CD4-positive, alpha-beta T cell treated with Interferon gamma for 1 hour (primary cell): ENCODE measurements around the gene PFN4.
"Not testable (repeated sequence)": the region's sequence is repeated elsewhere in the genome, so short reads cannot be mapped to it uniquely, and the experiment has no call there.

Source experiments
- DNase-seq: peaks from one replicate; pipeline ENCODE4 v3.0.0-alpha.2; 2020

PFN4 gene

DNA sequence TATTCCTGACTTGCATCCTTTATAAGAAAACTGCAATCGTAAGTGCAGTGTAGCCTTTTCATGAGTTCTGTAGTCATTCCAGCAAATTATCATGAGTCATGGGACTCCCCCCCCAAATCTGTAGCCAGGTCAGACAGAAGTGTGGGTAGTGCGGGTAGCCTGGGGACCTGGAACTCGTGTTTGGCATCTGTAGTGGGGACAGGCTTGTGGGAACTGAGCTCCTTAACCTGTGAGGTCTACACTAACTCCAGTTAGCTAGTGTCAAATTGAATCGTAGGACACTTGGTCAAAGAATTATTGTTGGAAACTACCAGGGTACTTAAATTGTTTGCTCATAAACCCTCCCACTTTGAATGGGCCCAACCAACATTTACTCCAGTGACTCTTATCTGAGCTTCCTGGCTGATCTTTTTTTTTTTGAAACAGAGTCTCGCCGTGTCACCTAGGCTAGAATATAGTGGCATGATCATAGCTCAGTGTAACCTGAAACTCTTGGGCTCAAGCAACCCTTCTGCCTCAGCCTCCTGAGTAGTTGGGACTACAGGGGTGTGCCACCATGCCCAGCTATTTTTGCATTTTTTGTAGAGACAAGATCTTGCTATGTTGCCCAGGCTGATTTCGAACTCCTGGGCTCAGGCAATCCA is 12.4 kb downstream of the PFN4 start:
- DNase-seq = no peak

DNA sequence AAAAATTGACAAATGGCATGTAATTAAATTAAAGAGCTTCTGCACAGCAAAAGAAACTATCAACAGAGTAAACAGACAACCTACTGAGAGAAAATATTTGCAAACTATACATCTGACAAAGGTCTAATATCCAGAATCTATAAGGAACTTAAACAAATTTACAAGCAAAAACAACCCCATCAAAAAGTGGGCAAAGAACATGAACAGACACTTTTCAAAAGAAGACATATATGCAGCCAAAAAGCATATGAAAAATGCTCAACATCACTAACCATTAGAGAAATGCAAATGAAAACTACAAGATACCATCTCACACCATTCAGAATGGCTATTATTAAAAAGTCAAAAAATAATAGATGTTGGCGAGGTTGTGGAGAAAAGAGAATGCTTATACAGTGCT is 13.7 kb downstream of the PFN4 start:
- DNase-seq = not testable (repeated sequence)

DNA sequence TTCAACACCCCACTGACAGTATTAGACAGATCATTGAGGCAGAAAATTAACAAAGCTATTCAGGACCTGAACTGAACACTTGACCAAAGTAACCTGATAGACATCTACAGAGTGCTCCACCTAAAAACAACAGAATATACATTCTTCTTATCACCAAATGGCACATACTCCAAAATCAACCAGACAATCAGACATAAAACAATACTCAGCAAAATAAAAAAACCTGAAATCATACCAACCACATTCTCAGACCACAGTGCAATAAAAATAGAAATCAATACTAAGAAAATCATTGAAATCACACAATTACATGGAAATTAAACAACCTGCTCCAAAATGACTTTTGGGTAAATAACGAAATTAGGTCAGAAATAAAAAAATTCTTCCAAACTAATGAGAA is 15.8 kb downstream of the PFN4 start:
- DNase-seq = no peak

DNA sequence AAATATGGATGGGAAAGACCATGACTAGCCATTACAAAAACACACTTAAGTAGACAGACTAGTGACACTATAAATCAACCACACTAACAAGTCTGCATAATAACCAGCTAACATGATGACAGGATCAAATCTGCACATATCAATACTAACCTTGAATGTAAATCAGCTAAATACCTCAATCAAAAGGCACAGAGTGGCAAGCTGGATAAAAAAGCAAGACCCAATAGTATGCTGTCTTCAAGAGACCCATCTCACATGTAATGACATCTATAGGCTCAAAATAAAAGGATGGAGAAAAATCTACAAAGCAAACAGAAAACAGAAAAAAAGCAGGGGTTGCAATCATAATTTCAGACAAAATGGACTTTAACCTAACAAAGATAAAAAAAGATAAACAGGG is 16.3 kb downstream of the PFN4 start:
- DNase-seq = no peak

DNA sequence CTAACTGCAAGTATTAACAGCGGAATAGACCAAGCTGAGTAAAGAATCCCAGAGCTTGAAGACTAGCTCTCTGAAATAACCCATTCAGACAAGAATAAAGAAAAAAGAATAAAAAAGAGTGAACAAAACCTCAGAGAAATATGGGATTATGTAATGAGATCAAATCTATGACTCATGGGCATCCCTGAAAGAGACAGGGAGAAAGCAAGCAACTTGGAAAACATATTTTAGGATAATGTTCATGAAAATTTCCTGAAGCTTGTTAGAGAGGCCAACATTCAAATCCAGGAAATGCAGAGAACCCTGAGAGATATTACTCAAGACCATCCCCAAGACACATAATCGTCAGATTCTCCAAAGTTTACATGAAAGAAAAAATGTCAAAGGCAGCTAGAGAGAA is 17.3 kb downstream of the PFN4 start:
- DNase-seq = no peak

DNA sequence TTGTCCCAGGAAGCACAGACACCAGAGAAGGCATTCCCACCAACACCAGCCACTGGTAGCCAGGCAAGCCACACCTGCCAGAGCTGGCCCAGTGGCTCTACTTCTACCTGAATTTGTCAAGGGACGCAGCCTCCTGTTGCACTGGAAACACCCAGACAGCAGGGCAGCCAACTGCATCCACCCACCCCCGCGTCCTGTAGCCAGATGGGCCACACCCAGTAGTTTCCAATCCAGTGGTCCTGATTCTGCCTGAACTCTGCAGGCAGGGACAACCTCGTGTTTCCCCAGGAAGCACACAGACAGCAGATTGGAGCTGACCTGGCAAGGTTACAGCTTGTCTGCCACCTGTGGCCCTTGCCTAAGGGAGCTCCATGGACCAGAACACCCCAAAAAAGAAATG is 18.2 kb downstream of the PFN4 start:
- no peak for DNase-seq

DNA sequence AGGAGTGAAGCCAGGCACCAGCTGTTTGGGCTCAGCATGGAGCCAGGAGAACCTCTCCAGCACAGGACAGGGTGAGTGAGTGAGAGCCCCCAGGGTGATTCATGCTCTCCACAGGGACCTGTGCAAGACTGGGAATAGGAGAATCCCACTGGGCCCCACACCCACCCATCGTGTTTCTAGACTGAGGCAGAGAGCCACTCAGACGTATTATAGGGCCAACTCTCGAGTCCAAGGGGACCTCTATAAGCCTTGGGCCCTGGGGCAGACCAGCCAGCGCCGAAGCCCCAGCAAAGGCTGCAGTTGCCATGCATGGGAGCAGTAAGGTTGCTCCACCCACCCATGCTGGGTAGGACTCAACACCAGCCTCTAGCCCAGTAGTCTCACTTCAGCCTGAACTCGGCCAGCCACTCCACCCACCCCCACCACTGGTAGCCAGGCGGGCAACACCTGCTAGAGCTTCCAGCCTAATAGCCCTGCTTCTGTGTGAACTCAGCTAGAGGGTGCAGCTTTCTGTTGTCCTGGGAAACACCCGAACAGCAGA is 19.0 kb downstream of the PFN4 start:
- no peak for DNase-seq

DNA sequence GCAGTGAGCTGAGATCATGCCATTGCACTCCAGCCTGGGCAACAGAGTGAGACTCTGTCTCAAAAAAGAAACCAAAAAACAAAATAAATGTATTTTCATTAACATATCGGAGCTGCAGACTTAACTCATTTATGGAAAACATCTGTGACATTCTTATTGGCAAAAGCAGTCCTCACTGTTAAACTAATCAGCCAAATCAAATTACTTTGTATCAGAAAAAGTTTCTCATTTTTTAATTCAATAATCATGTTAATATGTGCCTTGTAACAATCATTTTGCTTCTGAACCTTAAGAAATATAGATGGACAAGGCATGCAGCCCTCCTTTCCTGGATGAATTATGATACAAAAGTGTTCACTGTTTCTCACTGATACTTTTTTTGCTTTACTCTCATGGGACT is 20.5 kb downstream of the PFN4 start:
- DNase-seq = no peak

DNA sequence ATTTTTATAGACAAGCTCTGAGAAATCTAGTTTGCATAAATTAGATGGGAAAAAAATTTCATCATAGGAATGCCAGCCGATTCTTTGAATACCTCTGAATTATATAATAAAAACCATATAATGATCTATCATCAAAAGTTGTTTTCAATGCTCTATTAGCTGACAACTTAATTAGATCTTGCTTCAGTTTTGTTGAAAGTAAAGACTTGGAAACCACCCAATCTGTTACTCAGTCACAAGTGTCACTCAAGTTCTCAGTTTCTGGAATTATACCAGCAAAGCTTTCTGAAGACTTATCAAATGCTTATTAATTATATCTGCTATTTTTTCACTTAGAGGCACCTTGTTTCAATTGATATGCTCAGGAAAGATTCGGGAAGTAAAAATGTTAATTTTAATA is 21.1 kb downstream of the PFN4 start:
- no peak for DNase-seq

DNA sequence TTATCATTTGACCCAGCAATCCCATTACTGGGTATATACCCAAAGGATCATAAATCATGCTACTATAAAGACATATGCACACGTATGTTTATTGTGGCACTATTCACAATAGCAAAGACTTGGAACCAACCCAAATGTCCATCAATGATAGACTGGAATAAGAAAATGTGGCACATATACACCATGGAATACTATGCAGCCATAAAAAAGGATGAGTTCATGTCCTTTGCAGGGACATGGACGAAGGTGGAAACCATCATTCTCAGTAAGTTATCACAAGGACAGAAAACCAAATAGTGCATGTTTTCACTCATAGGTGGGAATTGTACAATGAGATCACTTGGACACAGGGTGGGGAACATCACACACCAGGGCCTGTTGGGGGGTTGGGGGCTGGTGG is 22.4 kb downstream of the PFN4 start:
- DNase-seq = not testable (repeated sequence)

DNA sequence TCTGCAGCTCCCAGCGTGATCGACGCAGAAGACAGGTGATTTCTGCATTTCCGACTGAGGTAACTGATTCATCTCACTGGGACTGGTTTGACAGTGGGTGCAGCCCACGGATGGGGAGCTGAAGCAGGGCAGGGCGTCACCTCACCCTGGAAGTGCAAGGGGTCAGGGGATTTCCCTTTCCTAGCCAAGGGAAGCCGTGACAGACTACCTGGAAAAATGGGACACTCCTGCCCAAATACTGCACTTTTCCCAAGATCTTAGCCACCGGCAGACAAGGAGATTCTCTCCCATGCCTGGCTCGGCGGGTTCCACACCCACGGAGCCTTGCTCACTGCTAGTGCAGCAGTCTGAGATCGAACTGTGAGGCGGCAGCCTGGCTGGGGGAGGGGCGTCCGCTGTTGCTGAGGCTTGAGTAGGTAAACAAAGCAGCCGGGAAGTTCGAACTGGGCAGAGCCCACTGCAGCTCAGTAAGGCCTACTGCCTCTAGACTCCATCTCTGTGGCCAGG is 27.9 kb downstream of the PFN4 start:
- DNase-seq = not testable (repeated sequence)

DNA sequence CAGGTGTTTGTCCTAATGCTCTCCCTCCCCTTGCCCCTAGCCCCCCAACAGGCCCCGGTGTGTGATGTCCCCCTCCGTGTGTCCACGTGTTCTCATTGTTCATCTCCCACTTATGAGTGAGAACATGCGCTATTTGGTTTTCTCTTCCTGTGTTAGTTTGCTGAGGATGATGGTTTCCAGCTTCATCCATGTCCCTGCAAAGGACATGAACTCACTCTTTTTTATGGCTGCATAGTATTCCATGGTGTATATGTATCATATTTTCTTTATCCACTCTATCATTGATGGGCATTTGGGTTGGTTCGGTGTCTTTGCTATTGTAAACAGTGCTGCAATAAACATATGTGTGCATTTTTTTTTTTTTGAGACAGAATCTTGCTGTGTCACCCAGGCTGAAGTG is 29.9 kb downstream of the PFN4 start:
- DNase-seq = not testable (repeated sequence)

DNA sequence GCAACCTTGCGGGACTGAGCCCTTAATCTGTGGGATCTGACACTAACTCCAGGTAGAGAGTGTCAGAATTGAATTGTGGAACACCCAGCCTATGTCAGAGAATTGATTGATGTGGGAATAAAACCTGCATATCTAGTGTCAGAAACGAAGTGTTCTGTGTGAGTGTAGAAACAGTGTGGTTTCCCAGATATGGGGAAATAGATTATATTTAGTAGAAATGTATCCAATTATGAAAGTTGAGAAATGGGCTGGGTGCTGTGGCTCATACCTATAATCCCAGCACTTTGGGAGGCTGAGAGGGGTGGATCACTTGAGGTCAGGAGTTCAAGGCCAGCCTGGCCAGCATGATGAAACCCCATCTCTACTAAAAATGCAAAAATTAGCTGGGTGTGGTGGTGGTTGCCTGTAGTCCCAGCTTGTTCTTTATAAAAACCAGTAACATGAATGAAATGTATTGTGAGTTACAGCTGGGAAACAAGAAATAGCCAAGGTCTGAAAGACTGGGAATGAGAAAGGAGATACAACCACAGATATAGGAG is 34.2 kb downstream of the PFN4 start:
- DNase-seq = no peak

DNA sequence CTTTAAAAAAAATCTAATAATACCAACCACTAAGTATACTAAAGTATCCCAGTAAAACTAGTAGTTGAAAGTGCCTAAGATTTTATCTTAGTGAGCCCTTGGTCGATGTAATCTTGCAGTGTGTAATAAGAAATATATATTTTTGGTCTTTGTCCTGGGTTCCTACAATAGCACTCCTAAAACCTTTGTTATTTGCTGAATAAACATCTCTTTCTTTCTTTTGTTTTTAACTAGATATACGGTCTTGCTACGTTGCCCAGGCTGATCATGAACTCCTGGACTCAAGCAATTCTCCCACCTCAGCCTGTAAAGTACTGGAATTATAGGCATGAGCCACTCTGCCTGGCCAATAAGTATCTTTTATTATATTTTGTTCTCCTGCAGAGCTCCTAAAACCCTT is 36.1 kb downstream of the PFN4 start:
- DNase-seq = no peak

DNA sequence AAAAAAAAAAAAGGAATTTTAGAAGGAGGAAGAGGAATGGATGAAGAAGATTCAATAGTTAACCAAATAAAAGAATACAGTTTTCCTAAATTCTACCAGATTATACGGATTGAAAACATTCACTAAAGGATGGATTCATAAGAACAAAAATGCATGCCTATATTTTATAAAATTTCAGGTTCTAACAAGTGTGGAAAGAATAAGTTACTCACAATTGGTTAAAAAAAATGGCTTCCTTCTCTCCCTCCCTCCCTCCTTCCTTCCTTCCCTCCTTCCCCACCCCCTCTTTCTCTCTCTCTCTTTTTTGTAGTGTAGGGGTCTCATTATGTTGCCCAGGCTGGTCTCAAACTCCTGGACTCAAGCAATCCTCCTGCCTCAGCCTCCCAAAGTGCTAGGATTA is 36.9 kb downstream of the PFN4 start:
- DNase-seq = no peak

DNA sequence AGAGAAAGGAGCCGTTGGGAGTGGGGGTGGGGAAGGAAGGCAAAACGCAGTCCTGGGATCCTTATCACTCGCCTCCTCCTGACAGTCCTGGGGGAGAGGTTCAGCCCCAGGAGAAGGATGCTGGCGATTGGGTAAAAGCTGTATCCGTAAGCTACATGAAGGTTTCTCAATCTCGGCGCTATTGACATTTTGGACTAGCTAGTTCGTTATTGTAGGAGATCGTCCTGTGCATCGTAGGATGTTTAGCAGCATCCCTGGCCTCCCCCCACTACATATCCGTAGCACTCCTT is 38.0 kb downstream of the PFN4 start:
- no peak for DNase-seq

DNA sequence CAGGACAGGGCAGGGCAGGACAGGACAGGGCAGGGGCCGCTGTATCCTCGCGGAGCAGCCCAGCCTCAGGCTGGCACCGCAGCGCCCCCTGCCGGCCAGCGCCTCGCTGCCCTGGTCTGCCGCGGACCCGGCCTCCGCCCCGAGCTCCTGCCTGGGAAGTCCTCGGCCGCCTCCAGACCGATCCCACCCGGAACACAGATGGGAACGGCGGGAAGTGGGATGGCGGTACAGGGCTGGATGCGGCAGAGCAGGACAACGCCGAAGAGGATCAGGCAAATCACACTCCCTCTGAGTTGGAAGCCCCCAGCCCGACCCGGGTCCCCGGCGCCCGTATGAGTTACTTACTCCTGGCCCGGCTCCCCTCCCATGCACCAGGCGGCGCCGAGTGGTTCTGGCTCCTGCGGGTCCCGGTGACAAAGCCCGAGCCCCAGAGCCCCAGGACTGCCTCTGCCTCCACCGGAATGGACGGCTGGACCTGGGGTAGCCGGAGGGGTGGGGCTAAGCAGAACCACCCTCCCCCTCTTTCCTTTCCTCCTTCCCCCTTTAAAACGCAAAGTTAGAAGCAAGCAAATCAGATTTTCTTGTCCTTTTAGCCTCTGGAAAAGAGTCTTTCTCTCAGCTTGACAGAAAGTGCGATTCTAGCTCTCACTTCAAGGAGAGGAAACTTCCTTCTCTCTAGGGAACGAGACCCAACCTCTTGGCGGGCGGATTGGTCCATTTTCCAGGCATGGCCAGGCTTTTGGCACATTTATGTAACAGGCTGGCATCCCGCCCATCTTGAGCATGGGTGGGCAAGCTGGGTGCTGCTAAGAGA is 38.5 kb downstream of the PFN4 start, which contains the start of gene TP53I3:
Gene TP53I3 (minus strand): TSS at position 449 of the 814 bp plus-strand sequence. CDS start 508 bp downstream, outside the sequence.
- peak; percentile 76 for DNase-seq

DNA sequence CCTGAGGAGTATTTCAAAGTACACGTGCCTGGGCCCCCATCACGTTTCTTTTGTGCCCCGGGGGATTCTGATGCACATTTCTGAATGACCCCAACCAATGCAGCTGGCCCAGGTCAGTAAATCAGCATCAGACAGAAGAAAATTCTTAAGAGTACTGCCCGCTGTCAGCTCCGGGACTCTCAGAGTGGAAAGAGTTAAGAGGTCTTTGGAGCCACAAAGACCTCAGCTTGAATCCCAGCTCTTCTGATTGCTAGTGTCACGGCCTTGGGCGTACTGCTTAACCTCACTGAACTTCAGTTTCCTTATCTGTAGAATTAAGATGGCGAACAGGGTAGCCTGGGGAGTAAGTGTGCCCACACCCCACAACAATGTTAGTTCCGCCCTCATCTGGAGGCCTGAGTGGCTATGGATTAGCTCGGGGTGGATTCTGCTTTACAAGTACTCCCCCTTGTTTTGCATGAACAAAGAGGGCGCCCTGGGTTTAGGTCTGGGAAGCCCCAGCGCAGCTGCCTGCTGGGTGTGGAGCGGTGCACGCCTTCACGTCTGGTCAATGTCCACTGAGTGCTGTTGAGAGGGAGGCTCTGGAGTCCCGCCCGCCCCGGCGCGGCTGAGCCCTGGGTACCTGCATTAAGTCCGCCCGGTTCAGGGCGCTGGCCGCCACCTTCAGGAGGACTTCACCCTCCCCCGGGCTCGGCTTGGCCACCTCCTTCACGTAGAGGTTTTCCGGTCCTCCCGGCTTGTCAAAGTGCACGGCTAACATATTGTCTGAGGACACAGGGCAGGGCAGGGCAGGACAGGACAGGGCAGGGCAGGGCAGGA is 39.4 kb downstream of the PFN4 start:
- DNase-seq = peak; percentile 64

DNA sequence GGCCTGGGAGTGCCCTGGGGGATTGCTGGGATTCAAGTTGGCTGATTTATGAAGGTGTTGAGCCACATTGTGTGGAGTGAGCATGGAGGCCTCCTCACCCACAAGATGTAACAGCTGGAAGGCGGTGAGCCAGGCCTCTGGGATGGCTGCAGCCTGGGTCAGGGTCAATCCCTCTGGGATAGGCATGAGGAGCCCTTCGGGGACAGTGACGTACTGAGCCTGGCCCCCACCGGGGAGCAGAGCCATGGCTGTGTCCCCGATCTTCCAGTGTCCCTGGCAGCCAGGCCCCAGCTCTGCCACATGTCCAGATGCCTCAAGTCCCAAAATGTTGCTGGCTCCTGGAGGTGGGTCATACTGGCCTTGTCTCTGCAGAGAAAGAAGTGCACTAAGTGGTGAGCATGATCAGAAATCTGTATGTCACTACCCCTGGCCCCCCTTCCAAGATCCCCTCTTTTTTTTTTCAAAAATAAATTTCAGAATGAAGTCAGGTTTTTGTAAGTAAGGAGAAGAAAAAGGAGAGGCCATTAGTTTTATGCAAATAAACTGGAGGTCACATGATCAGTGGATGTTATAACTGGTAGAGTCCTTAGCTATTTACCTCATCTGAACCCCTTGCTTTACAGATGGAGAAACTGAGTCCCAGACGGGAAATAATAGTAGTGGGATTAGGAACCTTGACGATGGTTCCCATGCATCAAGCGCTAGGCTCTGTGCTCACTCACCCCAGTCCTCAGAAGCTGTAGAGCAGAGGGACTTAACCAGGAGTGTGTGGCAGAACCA is 40.2 kb downstream of the PFN4 start:
- no peak for DNase-seq

DNA sequence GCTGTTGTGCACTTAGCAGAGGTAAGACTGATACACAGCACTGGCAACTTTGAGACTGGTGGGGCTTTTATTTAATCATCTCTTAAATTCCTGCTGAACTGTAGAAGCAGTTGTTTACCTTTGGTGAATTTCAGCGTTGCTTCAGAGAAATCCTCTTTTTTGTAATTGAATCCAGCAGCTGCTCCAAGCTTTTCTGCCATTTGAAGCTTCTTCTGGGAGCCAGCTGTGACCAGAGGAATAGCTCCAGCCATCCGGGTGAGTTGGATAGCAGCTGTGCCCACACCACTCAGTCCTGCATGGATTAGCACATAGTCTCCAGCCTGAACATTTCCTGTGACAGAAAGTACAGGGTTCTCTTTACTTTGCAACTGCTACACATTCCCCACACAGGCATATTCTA is 42.4 kb downstream of the PFN4 start:
- DNase-seq = no peak

DNA sequence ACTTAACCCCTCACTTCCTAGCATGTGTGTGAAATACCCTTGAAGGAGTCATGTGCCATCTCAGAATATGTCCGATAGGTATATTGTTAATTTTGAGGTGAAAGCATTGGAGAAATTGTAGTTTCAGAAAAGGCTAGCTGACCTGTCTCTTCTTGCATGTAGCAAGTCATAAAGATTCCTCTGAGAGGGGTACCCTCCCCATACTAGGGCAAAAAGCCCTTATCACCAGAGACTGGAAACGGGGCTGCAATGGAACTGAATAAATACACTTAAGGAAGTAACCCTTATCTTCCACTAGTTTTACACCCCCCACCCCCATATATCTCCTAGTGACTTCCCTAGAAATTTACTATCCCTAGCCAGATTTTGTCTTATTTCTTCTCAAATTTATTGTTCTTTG is 45.3 kb downstream of the PFN4 start:
- no peak for DNase-seq

DNA sequence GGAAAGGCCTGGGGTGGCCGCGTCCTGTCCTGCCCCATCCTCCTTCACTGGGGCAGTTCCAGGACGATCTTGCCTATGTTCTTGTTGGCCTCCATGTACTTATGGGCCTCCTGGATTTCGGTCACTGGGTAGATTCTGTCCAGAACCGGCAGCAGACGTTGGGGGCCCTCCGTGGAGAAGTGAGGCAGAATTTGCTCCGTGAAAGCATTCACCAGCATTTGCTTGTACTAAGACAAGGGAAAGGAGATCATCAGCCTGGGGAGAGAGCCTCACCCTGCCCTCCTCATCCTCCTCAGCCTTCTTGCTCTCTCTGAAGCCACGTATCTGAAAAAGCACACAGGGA is 45.6 kb downstream of the PFN4 start:
- no peak for DNase-seq
